ENCODE results near the gene SPATA2.
"Not testable (repeated sequence)": the region's sequence is repeated elsewhere in the genome, so short reads cannot be mapped to it uniquely, and the experiment has no call there.

Gene SPATA2

GRCh38 chr20:49867453-49868215 lies 47.7 kb downstream of the SPATA2 start:
- intact Hi-C loops (cut with DNase I), result no loop called here

GRCh38 chr20:49866051-49866450 lies 49.3 kb downstream of the SPATA2 start:
- intact Hi-C loops (cut with DNase I), result no loop called here

More at GRCh38 chr20:49867453-49868215, 47.7 kb downstream of the SPATA2 start:
- DNase-seq, result no peak

GRCh38 chr20:49865559-49865958 lies 49.8 kb downstream of the SPATA2 start:
- no peak for DNase-seq
- intact Hi-C loops (cut with DNase I), result no loop called here

More at GRCh38 chr20:49866051-49866450, 49.3 kb downstream of the SPATA2 start:
- no peak for DNase-seq

DNA sequence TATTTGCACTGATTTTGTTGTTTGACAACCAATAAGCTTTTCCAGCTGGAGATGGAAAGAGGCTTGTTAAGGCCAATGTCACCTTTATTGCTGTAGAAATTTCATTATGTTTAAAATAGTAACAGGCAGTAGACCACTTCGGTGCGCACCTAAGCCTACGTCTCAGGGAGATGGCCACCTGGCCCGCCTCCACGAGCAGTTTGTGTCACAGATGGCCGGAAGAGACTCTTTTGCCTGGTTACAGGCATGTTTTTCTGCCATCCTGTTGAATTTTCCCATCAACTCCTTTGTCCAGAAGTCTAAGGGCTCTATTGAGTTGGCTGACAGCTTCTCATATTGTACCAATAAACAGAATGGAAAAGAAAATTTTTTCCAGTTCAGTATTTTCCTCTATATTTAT lies 51.7 kb downstream of the SPATA2 start:
- DNase-seq, result no peak
- intact Hi-C loops (cut with DNase I), result no loop called here

DNA sequence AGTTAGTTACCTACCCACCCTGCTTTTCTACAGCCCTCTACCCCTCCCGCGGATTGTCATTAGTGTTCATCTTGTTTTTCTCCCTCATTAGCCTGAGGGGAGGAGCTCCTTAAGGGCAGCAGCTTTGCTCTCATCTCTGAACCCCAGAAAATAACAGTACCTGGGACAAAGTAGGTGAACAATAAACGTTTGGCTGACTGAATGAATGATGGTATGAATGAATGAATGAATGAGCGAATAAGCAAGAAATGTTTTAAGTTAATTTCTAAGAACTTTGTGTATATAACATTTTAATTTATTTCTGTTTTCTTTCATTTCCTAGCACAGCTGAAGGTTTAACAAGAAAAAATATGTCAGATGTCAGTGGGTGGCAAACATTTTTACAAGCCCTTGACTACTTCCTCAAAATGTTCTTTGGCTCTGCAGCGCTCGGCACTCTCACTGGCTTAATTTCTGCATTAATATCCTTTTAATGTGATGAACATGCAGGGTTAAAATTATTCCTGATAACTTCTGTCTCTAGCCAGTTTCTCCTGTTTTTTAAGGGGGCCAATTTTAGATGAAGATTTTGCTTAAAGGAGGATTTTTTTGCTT lies 52.6 kb downstream of the SPATA2 start:
- no peak for DNase-seq

DNA sequence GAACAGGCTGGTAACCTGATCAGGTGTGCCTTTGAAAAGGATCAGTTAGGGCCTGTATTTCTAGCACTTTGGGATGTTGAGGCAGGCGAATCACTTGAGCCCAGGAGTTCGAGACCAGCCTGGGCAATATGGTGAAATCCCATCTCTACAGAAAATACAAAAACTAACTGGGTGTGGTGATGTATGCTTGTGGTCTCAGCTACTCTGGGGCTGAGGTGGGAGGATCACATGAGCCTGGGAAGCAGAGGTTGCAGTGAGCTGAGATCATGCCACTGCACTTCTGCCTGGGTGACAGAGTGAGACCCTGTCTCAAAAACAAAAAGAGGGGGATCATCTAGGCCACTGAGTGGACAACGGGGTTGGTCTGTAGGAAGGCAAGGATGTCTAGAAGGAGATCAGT lies 54.1 kb downstream of the SPATA2 start:
- intact Hi-C loops (cut with DNase I); DNase-seq: not testable (repeated sequence)

More for the DNA sequence above, 52.6 kb downstream of the SPATA2 start:
- intact Hi-C loops (cut with DNase I), result no loop called here

DNA sequence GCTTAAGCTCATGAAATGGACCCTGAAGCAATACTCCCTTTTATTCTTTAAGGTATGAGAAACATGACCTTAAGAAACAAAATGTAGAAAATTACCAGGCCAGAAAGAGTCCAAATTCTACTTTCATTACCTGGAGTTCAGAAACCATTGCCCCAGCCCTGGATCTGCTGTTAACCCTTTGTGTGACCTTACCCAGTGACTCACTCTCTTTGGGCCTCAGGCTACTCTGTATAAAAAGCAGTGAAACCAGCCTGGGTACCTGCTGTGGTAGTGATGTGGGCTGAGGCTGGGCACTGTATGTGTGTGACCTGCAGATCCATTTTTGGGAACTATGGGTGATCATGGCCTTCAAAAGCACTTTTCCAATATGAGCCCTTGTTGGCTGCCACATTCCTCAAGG lies 55.5 kb downstream of the SPATA2 start:
- no peak for DNase-seq
- intact Hi-C loops (cut with DNase I), result no loop called here

GRCh38 chr20:49859011-49859410 lies 56.3 kb downstream of the SPATA2 start:
- intact Hi-C loops (cut with DNase I), result no loop called here
- no peak for DNase-seq

DNA sequence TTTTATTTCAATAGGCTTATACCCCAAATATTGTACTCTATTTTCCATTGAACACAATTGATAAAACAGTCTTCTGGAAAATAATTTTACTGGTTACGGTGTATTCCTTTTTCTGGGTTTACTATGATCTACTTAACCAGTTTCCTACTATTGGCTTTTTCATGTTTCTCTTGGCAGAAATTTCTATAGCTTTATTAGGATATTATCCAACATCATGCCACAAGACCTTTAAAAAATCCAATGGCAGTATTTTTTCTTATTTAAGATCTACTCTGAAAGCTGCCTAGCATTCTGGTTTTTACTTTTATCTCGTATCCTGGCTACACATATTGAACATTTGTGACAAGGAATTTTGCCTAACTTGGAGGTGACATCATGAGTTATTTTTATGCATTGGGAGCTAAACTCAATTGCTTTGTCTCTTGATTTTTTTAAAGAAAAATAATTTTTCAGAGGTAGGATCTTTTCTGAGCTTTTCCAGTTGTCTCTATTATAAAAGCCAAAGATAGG lies 57.2 kb downstream of the SPATA2 start:
- intact Hi-C loops (cut with DNase I), result no loop called here
- no peak for DNase-seq

- DNase-seq, result no peak
- intact Hi-C loops (cut with DNase I), result no loop called here
Measured at GRCh38 chr20:49856904-49857303, 58.4 kb downstream of the SPATA2 start.

DNA sequence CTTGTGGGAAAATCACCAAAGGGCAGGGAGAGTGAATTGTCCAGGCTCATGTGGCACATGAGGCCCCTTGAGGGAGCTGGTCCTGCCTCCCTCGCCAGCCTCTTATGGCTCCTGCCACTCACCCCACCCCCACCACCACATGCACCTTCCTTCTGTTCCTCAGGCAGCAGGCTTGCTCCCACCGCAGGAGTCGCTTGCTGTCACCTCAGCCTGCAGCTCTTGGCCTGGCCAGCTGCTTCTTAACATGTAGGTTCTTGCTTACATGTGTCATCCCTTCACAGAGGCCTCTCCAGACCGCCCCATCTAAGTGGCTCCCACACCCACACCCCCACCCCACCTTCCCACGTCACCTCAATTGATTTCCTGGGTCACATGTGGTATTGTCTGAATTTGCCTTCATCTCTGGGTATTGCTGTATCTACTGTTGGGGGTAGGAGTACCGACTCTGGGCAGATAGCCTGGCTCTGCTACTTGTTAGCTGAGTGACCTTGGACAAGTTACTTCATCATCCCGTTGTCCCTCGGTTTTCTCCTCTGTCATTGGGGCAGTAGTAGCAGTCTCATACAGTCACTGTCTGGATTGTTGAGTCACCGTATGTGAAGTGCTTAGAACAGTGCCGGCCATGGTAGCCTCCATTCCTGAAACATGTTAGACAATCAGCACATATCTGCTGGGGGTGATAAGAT lies 61.0 kb downstream of the SPATA2 start:
- intact Hi-C loops (cut with DNase I), result no loop called here

GRCh38 chr20:49853640-49854039 lies 61.7 kb downstream of the SPATA2 start:
- DNase-seq, result no peak
- intact Hi-C loops (cut with DNase I), result no loop called here

More for the DNA sequence above, 61.0 kb downstream of the SPATA2 start:
- DNase-seq, result no peak
